G401.6 (cell line): ENCODE measurements around the gene RIN1.
"Not testable (repeated sequence)": the region's sequence is repeated elsewhere in the genome, so short reads cannot be mapped to it uniquely, and the experiment has no call there.

Experiments
- FAIRE-seq: peaks from 2 replicates; lab custom pipeline; 2012; peaks lifted over from hg19 to GRCh38; lab: Jason Lieb, UNC

The RIN1 gene

GRCh38 chr11:66336234-66337102, at the start of gene RIN1:
Gene RIN1, minus strand, starts transcription at chr11:66336434. Its CDS starts 32 bp downstream, at chr11:66336402.
- FAIRE-seq = peak; percentile 59

DNA sequence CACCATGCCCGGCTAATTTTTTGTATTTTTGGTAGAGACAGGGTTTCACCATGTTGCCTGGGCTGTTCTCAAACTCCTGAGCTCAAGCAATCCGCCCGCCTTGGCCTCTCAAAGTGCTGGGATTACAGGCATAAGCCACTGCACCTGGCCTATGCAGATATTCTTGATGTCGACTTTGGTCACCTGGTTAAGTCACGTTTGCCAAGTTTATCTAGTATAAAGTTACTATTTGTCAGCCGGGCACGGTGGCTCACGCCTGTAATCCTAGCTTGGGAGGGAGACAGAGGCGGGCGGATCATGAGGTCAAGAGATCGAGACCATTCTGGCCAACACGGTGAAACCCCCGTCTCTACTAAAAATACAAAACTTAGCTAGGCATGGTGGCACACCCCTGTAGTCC, 48.1 kb upstream of the RIN1 start:
- not testable (repeated sequence) for FAIRE-seq

GRCh38 chr11:66380264-66380663, 44.0 kb upstream of the RIN1 start:
- FAIRE-seq = not testable (repeated sequence)

DNA sequence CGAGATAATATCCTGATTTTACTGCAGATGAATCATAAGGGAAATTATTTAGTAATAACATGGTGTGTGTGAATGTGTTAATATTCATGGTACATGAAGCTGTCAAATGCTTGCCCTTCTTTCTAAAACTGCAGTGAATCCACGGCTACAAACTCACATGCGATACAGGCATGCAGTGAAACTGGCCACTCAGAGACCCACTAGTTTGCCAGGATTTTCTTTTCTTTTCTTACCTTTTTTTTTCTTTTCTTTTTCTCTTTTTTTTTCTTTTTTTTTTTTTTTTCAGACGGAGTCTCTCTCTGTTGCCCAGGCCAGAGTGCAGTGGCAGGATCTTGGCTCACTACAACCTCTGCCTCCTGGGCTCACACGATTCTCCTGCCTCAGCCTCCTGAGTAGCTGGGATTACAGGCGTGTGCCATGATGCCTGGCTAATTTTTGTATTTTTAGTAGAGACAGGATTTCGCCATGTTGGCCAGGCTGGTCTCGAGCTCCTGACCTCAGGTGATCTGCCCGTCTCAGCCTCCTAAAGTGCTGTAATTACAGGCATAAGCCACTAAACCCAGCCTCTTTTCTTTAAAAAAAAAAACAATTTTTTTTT, 37.6 kb upstream of the RIN1 start:
- FAIRE-seq = not testable (repeated sequence)

- FAIRE-seq = no peak
Measured at GRCh38 chr11:66373265-66373664, 37.0 kb upstream of the RIN1 start.

GRCh38 chr11:66371627-66372415, 35.6 kb upstream of the RIN1 start, which contains the start of gene SLC29A2:
Gene SLC29A2, minus strand, starts transcription at chr11:66371760. Its CDS starts 169 bp downstream, at chr11:66371591.
- FAIRE-seq = peak; percentile 36

GRCh38 chr11:66369073-66369894, 33.0 kb upstream of the RIN1 start:
- FAIRE-seq = no peak

GRCh38 chr11:66368484-66368883, 32.2 kb upstream of the RIN1 start:
- FAIRE-seq = no peak

DNA sequence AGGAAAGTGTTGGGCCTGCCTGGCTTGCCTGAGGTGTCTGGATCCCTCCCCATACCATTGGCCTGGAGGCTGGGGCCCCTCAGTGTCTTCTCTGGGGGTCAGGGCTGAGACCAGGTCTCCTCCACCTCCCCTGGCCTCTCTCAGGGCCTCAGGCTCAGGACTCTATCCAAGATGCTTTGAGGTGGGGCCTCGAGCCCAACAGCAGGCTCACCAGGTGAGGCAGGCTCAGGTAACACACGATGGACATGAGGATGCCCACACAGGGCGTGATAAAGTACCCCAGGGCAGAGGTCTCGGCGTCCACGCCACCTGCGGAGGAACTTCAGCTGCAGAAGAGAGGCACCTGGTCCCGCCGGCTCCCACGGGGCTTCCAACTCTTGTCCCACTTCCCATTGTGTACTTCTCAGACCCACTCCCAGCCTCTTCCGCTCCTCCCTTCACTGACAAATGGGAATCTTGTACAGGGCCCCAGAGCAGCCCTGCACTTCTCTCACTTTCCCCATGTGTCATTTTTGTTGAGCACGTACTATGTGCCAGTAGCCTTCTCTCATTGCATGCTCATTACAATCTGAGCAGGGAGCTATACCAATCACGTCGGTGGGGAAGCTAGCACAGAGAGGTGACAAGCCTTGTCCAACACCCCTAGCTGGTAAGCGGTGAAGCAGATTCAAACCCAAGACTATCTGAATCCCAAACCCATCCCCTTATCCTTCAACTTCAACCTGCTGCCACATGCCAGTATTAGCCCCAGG, 31.5 kb upstream of the RIN1 start:
- no peak for FAIRE-seq

DNA sequence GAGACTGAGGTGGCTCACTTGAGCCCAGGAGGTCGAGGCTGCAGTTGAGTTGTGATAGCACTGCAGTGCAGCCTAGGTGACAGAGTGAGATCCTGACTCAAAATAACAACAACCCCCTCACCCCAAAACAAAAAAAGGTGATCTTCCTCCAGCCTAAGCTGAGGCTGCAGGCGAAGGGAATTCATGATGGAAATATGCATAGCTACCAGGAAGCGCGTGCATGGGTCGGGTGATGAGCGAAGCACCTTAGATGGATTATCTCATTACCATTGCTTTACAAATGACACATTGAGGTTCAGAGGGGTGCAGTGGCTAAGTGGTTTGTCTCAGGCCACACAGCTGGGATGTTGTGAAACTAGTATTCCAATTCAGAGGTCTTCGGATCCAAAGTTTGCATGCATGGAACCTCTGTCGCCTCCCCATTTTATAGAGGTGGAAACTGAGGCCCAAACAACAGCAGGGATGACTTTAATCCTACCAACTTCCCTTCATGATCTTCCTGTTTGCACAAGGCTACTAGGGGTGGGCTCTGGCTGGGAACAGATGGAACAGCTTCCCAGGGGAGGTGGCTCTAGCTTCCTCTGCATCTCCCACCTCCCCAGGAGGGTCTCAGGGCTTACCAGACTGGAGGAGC, 30.7 kb upstream of the RIN1 start:
- FAIRE-seq = no peak

- FAIRE-seq = no peak
Measured at GRCh38 chr11:66365711-66366619, 29.7 kb upstream of the RIN1 start.

DNA sequence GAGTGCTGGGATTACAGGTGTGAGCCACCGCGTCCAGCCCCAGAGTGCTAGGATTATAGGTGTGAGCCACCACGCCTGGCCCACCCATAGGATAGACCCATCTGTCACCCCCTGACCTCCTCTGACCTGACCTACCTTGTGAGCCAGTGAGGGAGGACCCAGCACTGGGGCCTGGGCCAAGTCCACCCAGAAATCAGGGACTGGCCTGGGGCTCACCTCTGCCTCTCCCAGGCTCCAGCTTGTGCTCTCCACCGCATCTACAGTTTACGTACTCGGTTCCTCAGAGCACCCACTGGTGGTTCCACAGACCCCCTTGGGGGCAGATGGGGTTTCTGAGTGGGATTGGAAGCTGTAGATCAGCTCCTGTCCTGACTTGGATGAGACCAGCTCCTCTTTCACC, 28.9 kb upstream of the RIN1 start:
- no peak for FAIRE-seq

- FAIRE-seq = no peak
Measured at GRCh38 chr11:66363805-66364535, 27.7 kb upstream of the RIN1 start.

DNA sequence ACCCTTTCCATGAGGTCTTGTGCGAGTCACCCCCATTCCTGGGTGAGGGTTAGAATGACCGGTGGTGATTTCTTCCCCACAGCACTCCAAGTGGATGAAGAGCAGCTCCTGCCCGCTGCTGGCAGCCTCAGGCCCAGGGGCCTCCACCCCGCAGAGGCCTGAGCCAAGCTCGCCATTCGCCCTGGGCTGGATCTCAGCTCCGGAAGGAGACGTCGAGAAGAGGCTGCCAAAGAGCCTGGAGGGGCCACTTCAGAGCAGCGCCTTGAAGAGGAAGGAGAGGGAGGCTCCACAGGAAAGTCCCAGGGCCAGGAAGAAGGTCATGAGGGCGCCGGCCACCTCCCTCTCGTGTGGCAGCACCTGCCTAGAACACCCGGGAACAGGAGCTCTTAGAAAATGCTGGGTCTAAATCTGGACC, 27.0 kb upstream of the RIN1 start:
- FAIRE-seq = no peak

DNA sequence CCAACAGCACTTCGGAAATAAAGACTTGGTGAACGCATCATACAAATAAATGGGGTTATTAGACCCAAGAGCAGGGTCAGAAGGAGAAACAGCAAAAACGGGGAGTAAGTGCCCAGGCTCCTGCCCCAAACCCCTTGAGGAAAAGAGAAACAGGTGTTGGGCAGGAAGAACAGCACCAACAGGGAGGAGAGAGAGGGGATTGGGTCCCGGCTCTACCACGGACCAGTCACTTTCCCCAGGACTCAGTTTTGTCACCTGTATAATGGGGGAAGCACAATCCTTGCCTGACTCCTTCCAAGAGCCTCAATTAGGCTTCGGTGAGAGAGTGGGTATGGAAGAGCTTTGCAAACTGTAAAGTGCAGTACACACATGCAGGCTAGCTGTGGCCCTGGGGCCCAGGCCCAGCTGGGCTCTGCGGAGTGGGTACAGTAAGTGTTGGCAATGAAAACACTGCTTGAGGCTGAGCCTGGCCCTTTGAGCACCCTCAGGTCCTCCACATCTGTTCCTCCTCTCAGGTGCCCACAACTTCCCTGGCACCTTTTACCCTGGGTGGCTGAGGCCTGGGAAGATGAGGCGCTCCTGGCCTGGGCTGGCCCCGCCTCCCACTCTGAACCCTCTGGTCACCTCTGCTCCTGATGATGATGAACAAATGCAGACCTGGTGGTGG, 26.4 kb upstream of the RIN1 start:
- no peak for FAIRE-seq

- FAIRE-seq = no peak
Measured at GRCh38 chr11:66361502-66361941, 25.3 kb upstream of the RIN1 start.

- FAIRE-seq = no peak
Measured at GRCh38 chr11:66360406-66361073, 24.3 kb upstream of the RIN1 start.

- no peak for FAIRE-seq
Measured at GRCh38 chr11:66359662-66360087, 23.4 kb upstream of the RIN1 start.
